Activated CD4-positive, alpha-beta T cell treated with anti-CD3 and anti-CD28 coated beads, Interleukin-2, amount 50 U/mL, for 4 hours (primary cell): ENCODE data around the gene ST3GAL4.

ENCODE experiments used
- DNase-seq, 2 experiments: peaks; one replicate each; pipeline ENCODE4 v3.0.0-alpha.2; 2020

Gene ST3GAL4

DNA sequence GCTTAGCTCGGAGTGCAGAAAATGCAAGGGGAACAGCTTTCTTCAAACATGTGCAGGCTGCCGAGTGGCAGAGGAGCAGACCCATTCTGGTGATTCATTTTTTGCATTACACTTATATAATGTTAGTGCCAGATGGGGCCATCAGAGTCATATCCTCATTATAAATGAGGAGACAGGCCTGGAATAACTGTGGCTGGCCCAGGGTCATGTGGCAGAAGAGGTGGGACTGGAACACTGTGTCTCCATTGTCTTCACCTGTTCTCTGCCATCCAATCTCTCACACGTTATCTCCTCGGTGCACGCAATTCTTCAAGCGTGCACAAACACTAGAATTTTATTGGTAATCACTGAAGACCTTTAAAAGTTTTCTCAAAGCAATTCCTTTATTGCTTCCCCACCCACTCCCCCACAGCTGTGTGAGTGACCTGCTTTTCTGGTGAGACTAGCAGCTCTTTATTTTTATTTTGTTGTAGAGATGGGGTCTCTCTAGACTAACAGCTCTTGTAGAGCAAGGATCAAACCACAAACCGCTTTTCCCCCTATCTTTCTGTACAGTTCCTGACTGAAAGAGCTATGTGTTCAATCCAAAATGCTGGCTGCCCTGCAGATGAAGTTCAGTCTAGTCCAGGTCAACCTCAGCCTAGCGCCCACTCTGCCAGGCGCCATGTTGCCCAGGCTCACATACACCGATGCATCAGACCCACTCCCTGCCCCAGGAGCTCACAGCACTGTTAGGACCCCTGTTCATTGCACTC lies 75.3 kb downstream of the ST3GAL4 start:
- DNase-seq: no peak

DNA sequence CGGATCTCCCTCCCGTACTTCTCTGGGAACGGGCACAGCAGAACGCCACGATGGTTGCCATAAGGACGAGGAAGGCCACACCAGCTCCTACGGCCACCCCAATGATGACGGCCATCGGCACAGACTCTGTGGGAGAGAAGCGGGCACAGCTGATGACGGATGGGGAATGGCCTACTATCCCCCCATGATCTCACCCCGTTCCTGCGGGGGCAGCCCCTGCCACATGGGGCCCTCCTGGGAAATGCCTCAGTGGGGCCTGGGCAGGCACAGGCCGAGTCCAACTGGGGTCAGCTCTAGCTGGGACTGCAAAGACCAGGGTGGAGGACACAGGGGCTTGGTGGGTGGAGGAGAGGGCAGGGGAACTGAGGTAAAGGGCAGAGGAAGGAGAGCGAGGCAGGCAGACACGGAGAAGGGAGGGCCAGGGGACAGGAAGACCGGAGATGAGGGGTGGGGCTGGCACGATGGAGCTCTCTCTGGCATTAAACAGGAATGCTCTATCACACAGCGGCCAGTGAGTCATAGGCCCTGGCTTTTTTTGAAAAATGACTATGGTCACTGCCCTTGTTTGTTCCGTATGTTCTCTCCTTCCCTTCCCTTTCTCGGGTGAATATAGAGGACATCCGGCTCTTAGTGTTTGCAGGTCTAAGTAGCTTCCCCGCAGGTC lies 76.0 kb downstream of the ST3GAL4 start:
- DNase-seq: no peak

GRCh38 chr11:126432065-126432461 lies 76.6 kb downstream of the ST3GAL4 start:
- DNase-seq: no peak

- DNase-seq: no peak
Observed at GRCh38 chr11:126432525-126432924, 77.0 kb downstream of the ST3GAL4 start.

- no peak for DNase-seq
Observed at GRCh38 chr11:126433244-126433846, 77.9 kb downstream of the ST3GAL4 start.

DNA sequence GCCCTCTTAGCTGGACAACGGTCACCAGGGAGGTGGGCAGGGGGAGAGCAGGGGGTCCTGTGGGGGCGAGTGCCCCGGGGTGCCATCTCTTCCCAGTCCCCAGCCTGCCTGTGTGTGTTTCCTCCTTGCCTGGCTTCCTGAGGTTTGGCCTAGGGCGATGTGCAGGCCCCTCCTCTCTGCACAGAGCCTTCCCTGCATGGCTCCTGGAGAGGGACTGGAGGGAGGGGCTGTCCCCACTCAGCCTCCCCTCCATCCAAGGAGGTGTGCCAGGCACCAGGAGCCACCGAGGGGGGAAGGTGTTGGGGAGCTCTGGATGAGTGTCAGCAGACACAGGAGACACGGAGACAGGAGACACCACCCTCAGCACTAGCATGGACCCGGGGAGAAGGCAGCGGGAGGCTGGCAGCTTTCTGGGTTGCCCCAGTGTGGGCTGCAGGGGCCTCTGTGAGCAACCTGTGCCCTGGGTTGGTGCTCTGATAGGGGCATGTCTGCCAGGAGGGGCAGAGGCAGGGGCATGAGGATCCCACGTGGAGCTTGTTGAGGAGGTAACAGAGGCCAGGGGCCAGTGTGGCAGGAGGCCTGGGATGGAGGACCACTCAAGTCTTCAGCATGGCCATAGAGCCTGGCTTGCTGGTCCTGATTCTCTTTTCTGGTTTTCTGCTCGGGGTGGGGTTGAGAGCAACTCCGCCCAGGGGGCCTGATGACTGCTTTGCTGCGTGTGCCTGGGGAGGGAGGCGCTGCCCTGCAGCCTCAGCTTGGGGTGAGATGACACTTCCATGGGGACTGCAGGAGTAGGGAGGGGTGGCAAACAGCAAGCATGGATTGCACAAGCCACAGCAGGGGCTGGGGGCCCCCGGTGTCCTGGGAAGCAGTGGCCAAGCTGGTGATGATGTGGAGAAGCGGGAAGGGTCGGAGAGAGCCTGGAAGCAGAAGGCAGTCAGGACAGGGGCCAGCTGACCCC lies 78.8 kb downstream of the ST3GAL4 start:
- no peak for DNase-seq

- no peak for DNase-seq
Observed at GRCh38 chr11:126434950-126435335, 79.5 kb downstream of the ST3GAL4 start.

DNA sequence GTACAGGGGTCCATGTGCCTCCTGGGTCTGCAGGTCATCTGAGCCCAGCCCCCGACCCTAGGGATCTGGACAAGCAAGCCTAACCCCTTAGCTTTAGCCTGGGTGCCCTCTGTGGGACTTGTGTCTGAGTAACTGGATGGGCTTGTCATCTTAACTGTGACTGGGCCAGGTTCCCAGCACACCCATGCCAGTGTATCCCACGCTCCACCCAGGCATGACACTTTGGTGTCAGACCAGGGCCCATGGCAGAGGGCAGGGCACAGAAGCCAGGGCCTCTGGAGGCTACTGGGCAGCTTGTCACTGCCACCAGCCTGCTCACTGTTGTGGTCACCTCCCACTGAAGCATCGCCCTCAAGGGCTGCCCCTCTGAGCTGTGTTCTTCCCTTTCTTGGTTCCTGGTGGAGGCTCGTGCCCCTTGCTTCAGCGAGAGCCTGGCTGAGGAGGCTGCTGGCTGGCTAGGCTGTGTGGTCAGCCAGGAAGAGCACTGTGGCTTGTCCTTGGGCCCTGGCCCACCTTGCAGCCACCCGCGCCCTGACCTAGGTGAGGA lies 80.8 kb downstream of the ST3GAL4 start:
- no peak for DNase-seq

DNA sequence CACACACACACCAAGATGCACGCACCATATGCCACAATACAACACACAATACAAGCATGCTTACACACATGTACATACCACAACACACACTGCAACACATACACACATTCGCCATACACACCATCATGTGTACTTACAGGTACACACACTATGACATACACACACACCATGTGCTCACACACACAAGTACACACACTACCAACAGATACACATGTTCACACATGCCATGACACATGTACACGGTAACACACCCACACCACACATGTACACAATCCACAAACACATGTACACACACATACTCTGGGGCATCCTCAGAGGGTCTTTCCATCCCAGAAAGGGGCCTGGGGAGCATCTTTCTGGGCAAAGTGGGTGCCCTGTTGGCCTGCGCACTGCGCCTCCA lies 82.2 kb downstream of the ST3GAL4 start:
- no peak for DNase-seq

- no peak for DNase-seq
Observed at GRCh38 chr11:126438272-126438671, 82.8 kb downstream of the ST3GAL4 start.

- no peak for DNase-seq
Observed at GRCh38 chr11:126438691-126439090, 83.2 kb downstream of the ST3GAL4 start.

DNA sequence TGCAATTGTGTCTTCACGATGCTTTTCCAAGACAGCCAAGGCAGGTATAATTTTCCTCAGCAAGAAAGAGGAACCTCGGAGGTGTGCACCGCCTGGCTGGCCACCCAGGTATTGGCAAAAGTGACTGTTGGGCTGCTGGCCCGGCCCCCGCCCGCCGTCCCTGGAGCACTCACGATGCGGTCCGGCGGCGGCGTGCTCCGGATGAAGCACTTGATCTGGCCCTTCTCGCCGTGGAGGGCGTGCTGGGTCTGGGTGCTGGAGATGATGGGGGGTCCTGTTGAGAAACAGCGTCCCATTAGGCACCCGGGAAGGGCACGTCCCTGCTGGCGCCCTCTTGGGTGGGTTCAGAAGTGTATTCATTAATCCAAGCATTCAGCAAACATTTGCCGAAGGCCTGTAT lies 84.8 kb downstream of the ST3GAL4 start:
- DNase-seq: no peak

DNA sequence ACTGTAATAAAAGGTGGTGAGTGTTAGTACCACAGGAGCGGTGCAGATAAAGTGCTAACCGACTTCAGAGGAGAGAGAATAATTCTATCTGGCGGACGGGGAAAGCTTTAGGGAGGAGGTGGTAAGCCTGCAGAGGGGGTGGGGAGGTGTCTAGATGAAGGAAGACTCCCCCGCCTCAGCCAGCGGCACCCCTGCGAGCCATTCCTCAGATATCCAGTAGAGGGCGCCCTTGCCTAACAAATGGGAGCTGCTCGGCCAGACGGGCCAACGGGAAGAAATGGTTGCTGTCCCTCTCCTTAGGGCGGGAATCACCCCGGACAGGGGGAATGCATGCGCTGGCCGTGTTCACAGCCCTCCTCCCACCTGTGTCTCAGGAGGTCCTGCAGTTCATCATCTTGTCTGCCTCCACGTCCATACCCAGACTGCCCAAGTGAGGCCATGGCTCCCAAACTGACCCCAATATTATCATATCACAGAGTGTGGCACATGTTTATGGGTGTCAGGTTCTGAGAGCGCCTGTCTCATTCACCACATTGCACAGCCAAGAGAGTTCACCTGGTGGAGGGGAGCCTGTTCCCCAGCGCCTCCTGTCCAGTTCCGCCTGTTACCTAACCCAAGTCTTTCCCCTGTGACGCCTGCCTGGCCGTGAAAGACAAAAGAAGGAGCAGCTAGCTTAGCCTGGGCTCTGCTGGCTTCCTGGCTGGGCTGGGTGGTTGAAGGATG lies 85.5 kb downstream of the ST3GAL4 start:
- peak; percentile 65 to 67 for DNase-seq

DNA sequence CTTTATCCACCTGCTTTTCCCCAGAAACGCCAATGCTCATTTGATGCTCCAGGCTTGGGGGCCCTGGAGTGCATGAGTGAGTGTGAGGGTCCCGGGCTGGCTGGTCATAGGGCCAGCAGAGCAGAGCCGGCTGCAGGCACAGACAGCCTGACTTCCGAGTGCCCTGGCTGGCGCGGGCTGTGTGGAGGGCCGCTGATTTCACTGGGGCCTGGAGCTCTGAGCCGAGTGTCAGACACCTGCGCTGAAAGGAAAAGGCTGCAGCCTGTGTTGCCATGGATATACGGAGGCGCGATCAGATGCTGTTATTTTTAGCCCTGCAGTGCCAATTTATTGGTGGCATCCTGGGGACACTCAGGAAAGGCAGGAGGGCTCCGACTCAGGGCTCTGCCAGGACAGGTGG lies 87.6 kb downstream of the ST3GAL4 start:
- DNase-seq: no peak

GRCh38 chr11:126444072-126444471 lies 88.6 kb downstream of the ST3GAL4 start:
- DNase-seq: no peak

- no peak for DNase-seq
Observed at GRCh38 chr11:126446581-126446980, 91.1 kb downstream of the ST3GAL4 start.

DNA sequence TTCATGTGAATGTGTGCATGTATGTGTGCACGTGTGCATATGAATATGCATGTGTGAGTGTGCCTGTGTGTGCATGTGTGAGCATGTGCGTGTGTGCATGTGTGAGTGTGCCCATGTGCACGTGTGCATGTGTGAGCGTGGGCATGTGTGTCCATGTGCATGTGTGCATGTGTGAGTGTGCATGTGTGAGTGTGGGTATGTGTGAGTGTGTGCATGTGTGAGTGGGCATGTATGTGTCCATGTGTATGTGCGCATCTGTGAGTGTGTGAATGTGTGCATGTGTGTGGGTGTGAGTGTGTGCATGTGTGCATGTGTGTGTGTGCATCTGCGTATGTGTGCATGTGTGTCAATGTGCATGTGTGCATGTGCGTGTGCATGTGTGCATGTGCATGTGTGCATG lies 94.7 kb downstream of the ST3GAL4 start:
- no peak for DNase-seq

DNA sequence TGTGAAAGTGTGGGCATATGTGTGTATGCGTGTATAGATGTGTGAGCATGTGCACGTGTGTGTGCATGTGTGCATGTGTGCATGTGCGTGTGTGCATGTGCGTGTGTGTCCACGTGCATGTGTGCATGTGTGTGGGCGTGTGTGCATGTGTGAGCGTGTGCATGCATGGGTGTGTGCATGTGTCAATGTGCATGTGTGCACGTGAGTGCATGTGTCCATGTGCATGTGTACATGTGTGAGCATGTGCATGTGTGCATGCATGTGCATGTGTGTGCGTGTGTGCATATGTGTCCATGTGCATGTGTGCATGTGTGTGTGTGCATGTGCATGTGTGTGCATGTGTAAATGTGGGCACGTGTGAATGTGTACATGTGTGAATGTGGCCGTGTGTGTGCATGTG lies 95.3 kb downstream of the ST3GAL4 start:
- no peak for DNase-seq

DNA sequence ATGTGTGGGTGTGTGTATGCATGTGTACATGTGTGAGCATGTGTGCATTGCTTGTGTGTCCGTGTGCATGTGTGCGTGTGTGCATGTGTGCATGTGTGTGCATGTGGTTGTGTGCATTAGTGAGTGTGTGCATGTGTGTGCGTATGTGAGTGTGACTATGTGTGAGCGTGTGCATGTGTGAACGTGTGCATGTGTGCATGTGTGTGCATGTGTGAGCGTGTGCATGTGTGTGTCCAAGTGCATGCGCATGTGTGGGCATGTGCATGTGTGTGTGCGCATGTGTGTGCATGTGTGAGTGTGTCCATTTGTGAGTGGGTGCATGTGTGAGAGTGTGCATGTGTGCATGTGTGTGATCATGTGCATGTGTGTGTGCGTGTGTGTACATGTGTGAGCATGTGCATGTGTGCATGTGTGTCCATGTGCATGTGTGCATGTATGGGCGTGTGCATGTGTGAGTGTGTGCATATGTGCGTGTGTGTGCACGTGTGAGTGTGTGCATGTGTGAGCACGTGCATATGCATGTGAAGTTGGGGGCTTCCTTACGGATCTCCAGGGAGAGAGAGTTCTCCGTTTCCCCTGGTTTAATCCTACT lies 95.8 kb downstream of the ST3GAL4 start:
- DNase-seq: no peak

DNA sequence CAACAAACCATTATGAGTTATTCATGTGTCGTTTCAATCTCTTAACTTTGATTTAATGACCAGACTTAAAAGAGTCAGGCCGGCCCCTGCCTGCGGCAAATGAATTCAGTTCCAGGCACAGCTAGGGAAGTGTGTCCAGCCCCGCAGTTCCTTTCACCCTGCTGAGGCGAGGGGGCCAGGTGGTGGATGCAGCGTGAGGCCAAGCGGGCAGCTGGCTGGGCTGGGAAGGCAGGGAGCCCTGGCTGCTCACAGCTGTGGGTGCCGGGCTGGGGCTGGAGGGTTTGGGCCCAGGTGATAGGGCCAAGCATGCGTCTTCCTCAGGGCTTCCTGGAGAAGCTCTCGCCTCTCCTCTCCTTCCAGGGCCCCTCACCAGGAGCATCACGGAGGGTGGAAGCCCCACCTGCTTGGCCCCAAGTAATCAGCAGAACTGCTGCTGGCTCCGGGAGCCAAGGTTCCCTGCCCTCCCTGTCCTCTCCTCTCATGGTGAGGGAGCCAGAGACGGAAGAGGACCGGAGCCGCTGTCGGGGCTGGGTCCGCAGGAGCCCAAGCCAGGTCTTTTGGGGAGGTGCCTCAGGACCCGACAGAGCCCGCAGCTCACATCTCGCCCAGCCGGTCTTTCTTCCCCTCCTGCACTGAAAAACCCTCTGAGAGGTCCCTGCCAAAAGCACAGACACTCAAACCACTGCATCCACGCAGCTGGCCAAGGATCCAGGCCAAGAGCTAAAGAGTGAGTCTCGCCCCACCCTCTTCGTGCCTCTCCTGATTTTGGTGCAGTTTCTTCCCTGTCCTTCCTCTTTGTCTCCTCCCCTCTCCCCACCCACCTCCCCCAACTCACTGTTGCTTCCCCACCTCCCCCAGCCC lies 97.0 kb downstream of the ST3GAL4 start:
- no peak for DNase-seq

GRCh38 chr11:126456089-126456488 lies 100.6 kb downstream of the ST3GAL4 start:
- no peak for DNase-seq
